Measurements from ENCODE around the gene POLDIP3. TPM values are rescaled to one million over a fixed set of nuclear protein-coding genes. Genes with fewer than 3 reads are reported as not detected.

POLDIP3 gene
- total RNA-seq, 2 donors from 2014 or later = 81.9 to 102 TPM

GRCh38 chr22:42562279-42562678, 52.4 kb downstream of the POLDIP3 start:
- 87 to 88% methylated on average over 4 to 8 of the region's 8 CpGs for WGBS, 2 experiments (ENCODE audit: insufficient coverage in 1 of 2, insufficient read length in 1 of 2)
- H3K36me3 Mint-ChIP-seq (ENCODE audit: low read depth) = peaks cover 22% of the 10 kb centered on the region
- H3K27me3 ChIP-seq (ENCODE audit: control insufficient read depth, insufficient read depth, low read length, poor library complexity, severe bottlenecking) = no peaks in the 10 kb centered on the region
- H3K27ac ChIP-seq (ENCODE audit: low read depth, low read length) = no peak overlapping the region
- peaks cover 56% of the 10 kb centered on the region for H3K36me3 ChIP-seq (ENCODE audit: control insufficient read depth, insufficient read depth, low read length)
- no peak overlapping the region for H3K4me3 ChIP-seq (ENCODE audit: low read length)
- H3K9me3 ChIP-seq (ENCODE audit: control insufficient read depth, low read length) = no peaks in the 10 kb centered on the region
- no peak for TF ChIP-seq CTCF (conservative IDR thresholded peaks at IDR 0.05)
- H3K4me3 Mint-ChIP-seq = no peak overlapping the region
- H3K27ac Mint-ChIP-seq = peak overlapping the region; percentile 45
- peaks cover 5% of the 10 kb centered on the region for H3K4me1 Mint-ChIP-seq
- no peaks in the 10 kb centered on the region for H3K9me3 Mint-ChIP-seq
- no peak overlapping the region for H3K9ac ChIP-seq (ENCODE audit: extremely low read depth, low read length, poor library complexity, severe bottlenecking)
- H3K4me1 ChIP-seq (ENCODE audit: control insufficient read depth, insufficient read depth, low read length) = no peaks in the 10 kb centered on the region
- DNase-seq = no peak
- no peaks in the 10 kb centered on the region for H3K27me3 Mint-ChIP-seq (ENCODE audit: insufficient read depth)

- H3K4me3 Mint-ChIP-seq = no peak overlapping the region
- H3K4me3 ChIP-seq (ENCODE audit: low read length) = no peak overlapping the region
- H3K36me3 ChIP-seq (ENCODE audit: control insufficient read depth, insufficient read depth, low read length) = peaks cover 56% of the 10 kb centered on the region
- H3K9me3 Mint-ChIP-seq = no peaks in the 10 kb centered on the region
- WGBS, 2 experiments (ENCODE audit: insufficient coverage in 1 of 2, insufficient read length in 1 of 2) = 81 to 86% methylated on average over 1 to 5 of the region's 5 CpGs
- no peak for DNase-seq
- peaks cover 5% of the 10 kb centered on the region for H3K4me1 Mint-ChIP-seq
- no peaks in the 10 kb centered on the region for H3K27me3 Mint-ChIP-seq (ENCODE audit: insufficient read depth)
- no peaks in the 10 kb centered on the region for H3K4me1 ChIP-seq (ENCODE audit: control insufficient read depth, insufficient read depth, low read length)
- peaks cover 20% of the 10 kb centered on the region for H3K36me3 Mint-ChIP-seq (ENCODE audit: low read depth)
- H3K9me3 ChIP-seq (ENCODE audit: control insufficient read depth, low read length) = no peaks in the 10 kb centered on the region
- TF ChIP-seq CTCF (conservative IDR thresholded peaks at IDR 0.05) = no peak
- H3K9ac ChIP-seq (ENCODE audit: extremely low read depth, low read length, poor library complexity, severe bottlenecking) = no peak overlapping the region
- peak overlapping the region; percentile 45 for H3K27ac Mint-ChIP-seq
- H3K27me3 ChIP-seq (ENCODE audit: control insufficient read depth, insufficient read depth, low read length, poor library complexity, severe bottlenecking) = no peaks in the 10 kb centered on the region
- H3K27ac ChIP-seq (ENCODE audit: low read depth, low read length) = no peak overlapping the region
Observed at GRCh38 chr22:42561856-42562255, 52.8 kb downstream of the POLDIP3 start.

- Histone ChIP-seq H3K27me3 (ENCODE audit: control insufficient read depth, insufficient read depth, low read length, poor library complexity, severe bottlenecking) (no peaks in the 10 kb centered on the region), H3K4me1 (ENCODE audit: control insufficient read depth, insufficient read depth, low read length) (no peaks in the 10 kb centered on the region), H3K36me3 (ENCODE audit: control insufficient read depth, insufficient read depth, low read length) (peaks cover 50% of the 10 kb centered on the region), H3K27ac (ENCODE audit: low read depth, low read length) (no peak overlapping the region), H3K4me3 (ENCODE audit: low read length) (no peak overlapping the region), H3K9ac (ENCODE audit: extremely low read depth, low read length, poor library complexity, severe bottlenecking) (no peak overlapping the region), H3K9me3 (ENCODE audit: control insufficient read depth, low read length) (no peaks in the 10 kb centered on the region)
- H3K9me3 Mint-ChIP-seq = no peaks in the 10 kb centered on the region
- peak; percentile 83 for DNase-seq
- H3K36me3 Mint-ChIP-seq (ENCODE audit: low read depth) = peaks cover 18% of the 10 kb centered on the region
- WGBS, 2 experiments (ENCODE audit: insufficient coverage in 1 of 2, insufficient read length in 1 of 2) = 74 to 76% methylated on average over 5 to 7 of the region's 7 CpGs
- peaks cover 5% of the 10 kb centered on the region for H3K4me1 Mint-ChIP-seq
- no peak overlapping the region for H3K27ac Mint-ChIP-seq
- no peaks in the 10 kb centered on the region for H3K27me3 Mint-ChIP-seq (ENCODE audit: insufficient read depth)
- H3K4me3 Mint-ChIP-seq = no peak overlapping the region
- peak; percentile 92 for TF ChIP-seq CTCF (conservative IDR thresholded peaks at IDR 0.05)
Observed at GRCh38 chr22:42560781-42561180, 53.9 kb downstream of the POLDIP3 start.
